Measurements from ENCODE around the gene NR0B2. TPM values are rescaled to one million over a fixed set of nuclear protein-coding genes. Genes with fewer than 3 reads are reported as not detected.

NR0B2 gene
- total RNA-seq, 2 experiments from 2014 or later: not detected

DNA sequence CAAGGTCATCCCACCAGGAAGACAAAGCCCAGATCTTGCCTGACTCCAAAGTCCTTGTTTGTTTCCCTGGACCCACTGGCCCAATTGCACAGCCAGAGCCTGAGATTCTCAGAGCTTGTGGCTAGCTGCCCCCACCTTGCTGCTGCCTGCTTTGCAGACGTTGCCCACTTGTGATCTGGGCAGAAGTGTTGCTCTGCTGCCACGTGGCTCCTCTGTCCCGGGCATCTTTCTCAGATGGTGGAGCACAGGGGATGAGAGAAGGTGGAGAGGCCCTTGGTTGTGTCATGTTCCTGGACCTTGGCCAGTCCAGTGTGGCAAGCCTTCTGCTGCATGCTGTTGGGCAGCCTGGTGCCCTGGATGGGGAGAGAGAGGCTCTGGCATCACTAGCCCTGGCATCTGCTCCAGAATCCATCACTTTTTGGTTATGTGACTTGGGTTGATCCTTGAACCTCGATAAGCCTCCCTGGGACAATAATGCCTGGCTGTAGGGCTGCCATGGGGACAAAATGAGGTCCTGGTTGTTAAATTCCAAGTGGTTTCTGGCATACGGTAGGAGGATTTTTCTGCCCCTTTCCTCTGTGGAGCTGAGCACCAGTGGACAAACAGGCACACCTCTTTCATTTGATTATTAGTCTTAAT is 1.5 kb upstream of the NR0B2 start:
- TF ChIP-seq, protein P1, sequence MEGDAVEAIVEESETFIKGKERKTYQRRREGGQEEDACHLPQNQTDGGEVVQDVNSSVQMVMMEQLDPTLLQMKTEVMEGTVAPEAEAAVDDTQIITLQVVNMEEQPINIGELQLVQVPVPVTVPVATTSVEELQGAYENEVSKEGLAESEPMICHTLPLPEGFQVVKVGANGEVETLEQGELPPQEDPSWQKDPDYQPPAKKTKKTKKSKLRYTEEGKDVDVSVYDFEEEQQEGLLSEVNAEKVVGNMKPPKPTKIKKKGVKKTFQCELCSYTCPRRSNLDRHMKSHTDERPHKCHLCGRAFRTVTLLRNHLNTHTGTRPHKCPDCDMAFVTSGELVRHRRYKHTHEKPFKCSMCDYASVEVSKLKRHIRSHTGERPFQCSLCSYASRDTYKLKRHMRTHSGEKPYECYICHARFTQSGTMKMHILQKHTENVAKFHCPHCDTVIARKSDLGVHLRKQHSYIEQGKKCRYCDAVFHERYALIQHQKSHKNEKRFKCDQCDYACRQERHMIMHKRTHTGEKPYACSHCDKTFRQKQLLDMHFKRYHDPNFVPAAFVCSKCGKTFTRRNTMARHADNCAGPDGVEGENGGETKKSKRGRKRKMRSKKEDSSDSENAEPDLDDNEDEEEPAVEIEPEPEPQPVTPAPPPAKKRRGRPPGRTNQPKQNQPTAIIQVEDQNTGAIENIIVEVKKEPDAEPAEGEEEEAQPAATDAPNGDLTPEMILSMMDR (conservative IDR thresholded peaks at IDR 0.05; ENCODE audit: low read length): no peak
- no peak for TF ChIP-seq EZH2phosphoT487 (IDR thresholded peaks at IDR 0.05; ENCODE audit: borderline replicate concordance, low read depth, low read length)
- DNase-seq (ENCODE audit: low spot score): no peak
- H3K9me2 ChIP-seq (ENCODE audit: insufficient read depth, low read length): no peaks in the 10 kb centered on the region
- no peak overlapping the region for H3K4me2 ChIP-seq (ENCODE audit: low read length)
- no peaks in the 10 kb centered on the region for H3K36me3 ChIP-seq (ENCODE audit: insufficient read depth, low read length)
- H3K4me1 ChIP-seq (ENCODE audit: insufficient read depth, low read length, poor library complexity, severe bottlenecking): peaks cover 7% of the 10 kb centered on the region
- H3K9me3 ChIP-seq (ENCODE audit: low read length): no peaks in the 10 kb centered on the region
- no peak overlapping the region for H3K27ac ChIP-seq (ENCODE audit: low read depth, low read length, poor library complexity, severe bottlenecking)
- H2AFZ ChIP-seq (ENCODE audit: low read length): no peak overlapping the region
- H4K20me1 ChIP-seq (ENCODE audit: insufficient read depth, low read length): no peaks in the 10 kb centered on the region
- H3K4me3 ChIP-seq (ENCODE audit: low read depth, low read length, poor library complexity, severe bottlenecking): no peak overlapping the region
- H3K79me2 ChIP-seq (ENCODE audit: insufficient read depth, low read depth, low read length): no peaks in the 10 kb centered on the region
- BruUV-seq (replicated peaks): no TSS peak
- intact Hi-C loops (cut with micrococcal nuclease; ENCODE audit: unreplicated experiment): no loop called here
- CTCF ChIA-PET (ENCODE audit: unreplicated experiment): no interaction called here
- POLR2A ChIA-PET: no interaction called here

DNA sequence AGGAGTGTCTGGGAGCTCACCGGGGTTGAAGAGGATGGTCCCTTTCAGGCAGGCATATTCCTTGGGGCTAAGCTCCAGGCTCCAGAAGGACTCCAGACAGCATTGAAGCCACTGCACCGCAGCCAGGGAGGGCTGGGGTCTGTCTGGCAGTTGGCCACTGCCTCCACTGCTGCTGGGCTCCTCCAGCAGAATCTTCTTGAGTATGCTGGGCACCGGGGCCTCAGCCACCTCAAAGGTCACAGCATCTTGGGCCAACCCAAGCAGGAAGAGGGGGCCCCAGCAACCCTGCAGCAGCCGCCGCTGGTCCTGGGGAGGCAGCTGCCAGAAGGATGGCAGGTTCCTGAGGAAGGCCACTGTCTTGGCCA is 404 bp downstream of the NR0B2 start:
- CTCF ChIA-PET (ENCODE audit: unreplicated experiment): no interaction called here
- H3K79me2 ChIP-seq (ENCODE audit: insufficient read depth, low read depth, low read length): no peaks in the 10 kb centered on the region
- H4K20me1 ChIP-seq (ENCODE audit: insufficient read depth, low read length): no peaks in the 10 kb centered on the region
- no TSS peak for BruUV-seq (replicated peaks)
- H3K9me3 ChIP-seq (ENCODE audit: low read length): no peaks in the 10 kb centered on the region
- TF ChIP-seq EZH2phosphoT487 (IDR thresholded peaks at IDR 0.05; ENCODE audit: borderline replicate concordance, low read depth, low read length): no peak
- TF ChIP-seq, protein P1 (conservative IDR thresholded peaks at IDR 0.05; ENCODE audit: low read length): no peak
- no peak overlapping the region for H3K4me2 ChIP-seq (ENCODE audit: low read length)
- H3K27ac ChIP-seq (ENCODE audit: low read depth, low read length, poor library complexity, severe bottlenecking): no peak overlapping the region
- no peaks in the 10 kb centered on the region for H3K36me3 ChIP-seq (ENCODE audit: insufficient read depth, low read length)
- H3K4me3 ChIP-seq (ENCODE audit: low read depth, low read length, poor library complexity, severe bottlenecking): no peak overlapping the region
- intact Hi-C loops (cut with micrococcal nuclease; ENCODE audit: unreplicated experiment): no loop called here
- POLR2A ChIA-PET: interaction anchor here (0.6 to 1.6 kb wide), 2 partner anchors 13 to 17 kb away, joined by 3 to 5 read pairs; partner anchors contain the start of gene GPATCH3
- no peaks in the 10 kb centered on the region for H3K9me2 ChIP-seq (ENCODE audit: insufficient read depth, low read length)
- H2AFZ ChIP-seq (ENCODE audit: low read length): no peak overlapping the region
- DNase-seq (ENCODE audit: low spot score): no peak
- peaks cover 7% of the 10 kb centered on the region for H3K4me1 ChIP-seq (ENCODE audit: insufficient read depth, low read length, poor library complexity, severe bottlenecking)

DNA sequence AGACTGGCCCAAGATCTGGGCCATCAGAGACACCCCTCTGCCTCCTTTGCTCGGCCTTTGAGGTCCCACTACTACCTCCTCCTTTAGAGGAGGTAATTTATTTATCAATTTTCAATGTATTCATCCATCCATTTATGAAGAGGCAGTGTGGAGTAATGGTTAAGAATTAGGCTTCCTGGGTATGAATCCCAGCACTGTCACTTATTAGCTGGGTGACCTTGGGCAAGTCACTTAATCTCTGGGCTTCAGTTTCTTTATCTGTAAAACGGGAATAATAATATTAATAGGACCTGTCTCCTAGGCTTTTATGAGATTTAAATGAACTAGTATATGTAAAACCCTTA is 1.7 kb downstream of the NR0B2 start:
- Histone ChIP-seq H4K20me1 (ENCODE audit: insufficient read depth, low read length) (no peaks in the 10 kb centered on the region), H3K79me2 (ENCODE audit: insufficient read depth, low read depth, low read length) (no peaks in the 10 kb centered on the region), H3K4me2 (ENCODE audit: low read length) (no peak overlapping the region), H3K4me3 (ENCODE audit: low read depth, low read length, poor library complexity, severe bottlenecking) (no peak overlapping the region), H3K9me2 (ENCODE audit: insufficient read depth, low read length) (no peaks in the 10 kb centered on the region), H3K9me3 (ENCODE audit: low read length) (no peaks in the 10 kb centered on the region), H2AFZ (ENCODE audit: low read length) (no peak overlapping the region), H3K4me1 (ENCODE audit: insufficient read depth, low read length, poor library complexity, severe bottlenecking) (peaks cover 7% of the 10 kb centered on the region), H3K36me3 (ENCODE audit: insufficient read depth, low read length) (no peaks in the 10 kb centered on the region), H3K27ac (ENCODE audit: low read depth, low read length, poor library complexity, severe bottlenecking) (no peak overlapping the region)
- ChIA-PET POLR2A (interaction anchor here (0.9 to 1.6 kb wide), 2 partner anchors 12 to 103 kb away, joined by 3 read pairs; partner anchors contain the start of gene GPATCH3), CTCF (ENCODE audit: unreplicated experiment) (interaction anchor here (0.6 kb wide), 1 partner anchor 15 kb away, joined by 4 read pairs; no protein-coding TSS in a partner anchor)
- intact Hi-C loops (cut with micrococcal nuclease; ENCODE audit: unreplicated experiment): no loop called here
- no peak for DNase-seq (ENCODE audit: low spot score)
- no TSS peak for BruUV-seq (replicated peaks)
- no peak for TF ChIP-seq EZH2phosphoT487 (IDR thresholded peaks at IDR 0.05; ENCODE audit: borderline replicate concordance, low read depth, low read length)
- TF ChIP-seq, protein P1 (conservative IDR thresholded peaks at IDR 0.05; ENCODE audit: low read length): no peak

Data from OCI-LY7 (cell line).